ENCODE measurements around the gene SCUBE2.

SCUBE2 gene

DNA sequence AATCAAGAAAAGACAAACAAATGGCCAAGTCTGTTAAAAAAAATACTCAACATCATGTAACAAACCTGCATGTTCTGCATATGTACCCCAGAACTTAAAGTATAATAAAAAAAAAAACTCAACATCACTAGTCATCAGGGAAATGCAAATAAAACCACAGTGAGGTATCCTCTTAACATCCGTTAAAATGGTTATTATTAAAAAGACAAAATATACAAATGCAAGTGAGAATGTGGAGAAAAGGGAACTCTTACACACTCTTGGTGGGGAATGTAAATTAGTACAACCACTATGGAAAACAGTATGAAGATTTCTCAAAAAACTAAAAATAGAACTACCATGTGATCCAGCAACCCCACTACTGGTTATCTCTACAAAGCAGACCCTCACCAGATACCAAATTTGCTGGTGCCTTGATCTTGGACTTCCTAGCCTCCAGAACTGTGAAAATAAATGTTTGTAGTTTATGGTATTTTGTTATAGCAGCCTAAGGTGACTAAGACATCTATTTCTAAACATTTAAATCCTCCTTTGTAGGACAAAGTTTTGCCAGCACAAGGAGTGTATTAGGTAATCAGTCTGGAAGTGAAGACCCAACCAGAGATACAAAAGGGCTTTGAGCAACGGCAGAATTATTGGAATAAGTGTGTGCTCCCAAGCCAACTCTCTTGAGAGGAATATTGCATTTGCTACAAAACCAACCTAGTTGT lies 32.4 kb upstream of the SCUBE2 start:
- H3K9me3 ChIP-seq (ENCODE audit: insufficient read depth, low read length) = no peaks in the 10 kb centered on the region
- H2AFZ ChIP-seq (ENCODE audit: low read depth, low read length, severe bottlenecking) = no peak overlapping the region
- no peaks in the 10 kb centered on the region for H3K36me3 ChIP-seq (ENCODE audit: low read length)
- H3K4me2 ChIP-seq (ENCODE audit: low read depth, low read length, poor library complexity, severe bottlenecking) = no peak overlapping the region
- TF ChIP-seq, protein P1, sequence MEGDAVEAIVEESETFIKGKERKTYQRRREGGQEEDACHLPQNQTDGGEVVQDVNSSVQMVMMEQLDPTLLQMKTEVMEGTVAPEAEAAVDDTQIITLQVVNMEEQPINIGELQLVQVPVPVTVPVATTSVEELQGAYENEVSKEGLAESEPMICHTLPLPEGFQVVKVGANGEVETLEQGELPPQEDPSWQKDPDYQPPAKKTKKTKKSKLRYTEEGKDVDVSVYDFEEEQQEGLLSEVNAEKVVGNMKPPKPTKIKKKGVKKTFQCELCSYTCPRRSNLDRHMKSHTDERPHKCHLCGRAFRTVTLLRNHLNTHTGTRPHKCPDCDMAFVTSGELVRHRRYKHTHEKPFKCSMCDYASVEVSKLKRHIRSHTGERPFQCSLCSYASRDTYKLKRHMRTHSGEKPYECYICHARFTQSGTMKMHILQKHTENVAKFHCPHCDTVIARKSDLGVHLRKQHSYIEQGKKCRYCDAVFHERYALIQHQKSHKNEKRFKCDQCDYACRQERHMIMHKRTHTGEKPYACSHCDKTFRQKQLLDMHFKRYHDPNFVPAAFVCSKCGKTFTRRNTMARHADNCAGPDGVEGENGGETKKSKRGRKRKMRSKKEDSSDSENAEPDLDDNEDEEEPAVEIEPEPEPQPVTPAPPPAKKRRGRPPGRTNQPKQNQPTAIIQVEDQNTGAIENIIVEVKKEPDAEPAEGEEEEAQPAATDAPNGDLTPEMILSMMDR (IDR thresholded peaks at IDR 0.05; ENCODE audit: insufficient read depth, low read length, poor library complexity, severe bottlenecking) = no peak
- no peak for TF ChIP-seq EZH2phosphoT487 (conservative IDR thresholded peaks at IDR 0.05; ENCODE audit: low read length)
- no peak overlapping the region for H3K27ac ChIP-seq (ENCODE audit: low read depth, low read length)
- H3K9me2 ChIP-seq (replicated peaks; ENCODE audit: insufficient read depth, low read length) = no peaks in the 10 kb centered on the region
- no peak overlapping the region for H3K4me3 ChIP-seq (ENCODE audit: insufficient read depth, low read length, poor library complexity, severe bottlenecking)
- H3K27me3 ChIP-seq (ENCODE audit: low read length) = no peaks in the 10 kb centered on the region
- H3K79me2 ChIP-seq (ENCODE audit: insufficient read depth, low read length) = no peaks in the 10 kb centered on the region
- H3F3A ChIP-seq (ENCODE audit: insufficient read depth) = no peaks in the 10 kb centered on the region
- H3K9ac ChIP-seq (ENCODE audit: low read length) = no peak overlapping the region
- no peaks in the 10 kb centered on the region for H4K20me1 ChIP-seq (ENCODE audit: low read depth, low read length)

DNA sequence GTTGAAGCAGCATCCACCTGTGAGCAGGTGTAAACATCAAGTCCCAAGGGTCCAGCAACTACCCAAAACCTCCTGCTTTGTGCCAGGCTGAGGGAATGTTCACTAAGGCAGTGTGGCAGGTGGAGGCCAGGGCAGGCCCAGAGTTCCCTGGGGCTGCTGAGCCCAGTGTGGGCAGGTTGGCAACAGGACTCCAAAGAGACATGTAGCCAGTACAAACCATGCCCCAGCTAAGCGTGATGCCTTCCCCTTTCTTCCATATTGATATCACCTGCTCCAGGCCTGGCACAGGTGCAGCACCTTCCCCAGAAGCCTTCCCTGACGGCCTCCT lies 30.0 kb upstream of the SCUBE2 start:
- no peaks in the 10 kb centered on the region for H3F3A ChIP-seq (ENCODE audit: insufficient read depth)
- H4K20me1 ChIP-seq (ENCODE audit: low read depth, low read length) = no peaks in the 10 kb centered on the region
- H3K27ac ChIP-seq (ENCODE audit: low read depth, low read length) = no peak overlapping the region
- H3K36me3 ChIP-seq (ENCODE audit: low read length) = no peaks in the 10 kb centered on the region
- no peak overlapping the region for H3K9ac ChIP-seq (ENCODE audit: low read length)
- no peaks in the 10 kb centered on the region for H3K9me3 ChIP-seq (ENCODE audit: insufficient read depth, low read length)
- no peak overlapping the region for H3K4me3 ChIP-seq (ENCODE audit: insufficient read depth, low read length, poor library complexity, severe bottlenecking)
- H3K4me2 ChIP-seq (ENCODE audit: low read depth, low read length, poor library complexity, severe bottlenecking) = no peak overlapping the region
- H3K27me3 ChIP-seq (ENCODE audit: low read length) = no peaks in the 10 kb centered on the region
- TF ChIP-seq EZH2phosphoT487 (conservative IDR thresholded peaks at IDR 0.05; ENCODE audit: low read length) = no peak
- TF ChIP-seq, protein P1 (IDR thresholded peaks at IDR 0.05; ENCODE audit: insufficient read depth, low read length, poor library complexity, severe bottlenecking) = no peak
- H2AFZ ChIP-seq (ENCODE audit: low read depth, low read length, severe bottlenecking) = no peak overlapping the region
- no peaks in the 10 kb centered on the region for H3K79me2 ChIP-seq (ENCODE audit: insufficient read depth, low read length)
- H3K9me2 ChIP-seq (replicated peaks; ENCODE audit: insufficient read depth, low read length) = no peaks in the 10 kb centered on the region

DNA sequence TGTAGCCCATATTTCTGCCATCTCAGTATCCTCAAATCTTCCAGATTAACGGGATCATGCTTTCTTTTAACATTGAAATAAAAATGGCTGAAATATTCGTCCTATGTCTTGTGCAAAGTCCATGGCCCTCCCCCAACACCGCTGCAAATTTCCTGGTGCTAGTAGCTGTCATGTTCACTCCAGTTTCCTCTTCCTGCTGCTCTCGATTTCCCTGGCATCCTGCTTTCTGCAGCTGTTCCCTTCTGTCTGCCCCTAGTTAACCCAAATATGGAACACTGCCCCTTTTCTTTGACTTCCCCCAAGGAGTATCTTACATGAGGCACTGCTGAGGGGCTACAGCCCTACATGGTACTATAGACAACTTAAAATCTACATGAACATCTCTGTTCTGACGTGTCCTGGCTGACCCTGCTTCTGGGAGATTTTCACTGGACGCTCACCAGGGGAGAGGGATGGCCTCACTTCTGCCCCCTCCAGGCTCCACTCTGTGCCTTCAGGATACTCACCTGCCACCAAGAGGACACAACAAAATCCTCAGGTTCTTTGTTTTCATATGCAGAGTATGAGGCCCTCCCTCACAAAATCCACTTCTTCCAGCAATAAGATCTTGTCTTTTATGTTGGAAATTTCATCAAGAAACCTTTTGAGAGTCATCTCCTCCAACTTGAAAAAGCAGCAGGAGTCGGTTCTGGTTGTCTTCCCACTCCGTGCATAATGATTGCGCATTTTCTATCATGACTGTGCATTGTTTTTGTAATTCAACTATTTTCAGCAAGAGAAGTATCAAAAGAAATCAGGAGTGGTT lies 29.5 kb upstream of the SCUBE2 start:
- no peaks in the 10 kb centered on the region for H3K9me2 ChIP-seq (replicated peaks; ENCODE audit: insufficient read depth, low read length)
- H4K20me1 ChIP-seq (ENCODE audit: low read depth, low read length) = no peaks in the 10 kb centered on the region
- no peaks in the 10 kb centered on the region for H3K36me3 ChIP-seq (ENCODE audit: low read length)
- H3K9ac ChIP-seq (ENCODE audit: low read length) = no peak overlapping the region
- H3K4me3 ChIP-seq (ENCODE audit: insufficient read depth, low read length, poor library complexity, severe bottlenecking) = no peak overlapping the region
- H3K27ac ChIP-seq (ENCODE audit: low read depth, low read length) = no peak overlapping the region
- H3K79me2 ChIP-seq (ENCODE audit: insufficient read depth, low read length) = no peaks in the 10 kb centered on the region
- no peak overlapping the region for H2AFZ ChIP-seq (ENCODE audit: low read depth, low read length, severe bottlenecking)
- H3K9me3 ChIP-seq (ENCODE audit: insufficient read depth, low read length) = no peaks in the 10 kb centered on the region
- no peaks in the 10 kb centered on the region for H3K27me3 ChIP-seq (ENCODE audit: low read length)
- no peak overlapping the region for H3K4me2 ChIP-seq (ENCODE audit: low read depth, low read length, poor library complexity, severe bottlenecking)
- TF ChIP-seq EZH2phosphoT487 (conservative IDR thresholded peaks at IDR 0.05; ENCODE audit: low read length) = no peak
- TF ChIP-seq, protein P1 (IDR thresholded peaks at IDR 0.05; ENCODE audit: insufficient read depth, low read length, poor library complexity, severe bottlenecking) = no peak
- H3F3A ChIP-seq (ENCODE audit: insufficient read depth) = no peaks in the 10 kb centered on the region
